NCI-H187 treated with DMSO at 0.1 percent for 48 hours (cell line): ENCODE results near the gene MGP.

Source experiments
- DNase-seq: peaks from one replicate; lab custom pipeline; 2025; lab: John Stamatoyannopoulos, UW

MGP gene

GRCh38 chr12:14860490-14860889, 25.2 kb downstream of the MGP start:
- DNase-seq, result no peak

DNA sequence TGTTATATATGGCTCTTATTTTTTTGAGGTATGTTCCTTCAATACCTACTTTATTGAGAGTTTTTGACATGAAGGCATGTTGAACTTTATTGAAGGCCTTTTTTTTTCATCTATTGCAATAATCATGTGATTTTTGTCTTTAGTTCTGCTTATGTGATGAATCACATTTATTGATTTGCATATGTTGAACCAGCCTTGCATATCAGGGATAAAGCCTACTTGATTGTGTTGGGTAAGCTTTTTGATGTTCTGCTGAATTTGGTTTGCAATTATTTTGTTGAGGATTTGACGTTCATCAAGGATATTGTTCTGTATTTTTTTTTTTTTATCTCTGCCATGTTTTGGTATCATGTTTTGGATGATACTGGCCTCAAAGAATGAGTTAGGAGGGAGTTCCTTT, 27.1 kb downstream of the MGP start:
- no peak for DNase-seq

GRCh38 chr12:14854586-14855183, 31.0 kb downstream of the MGP start:
- DNase-seq, result no peak

- DNase-seq, result no peak
Measured at GRCh38 chr12:14853961-14854360, 31.7 kb downstream of the MGP start.

GRCh38 chr12:14852880-14853279, 32.8 kb downstream of the MGP start:
- DNase-seq, result no peak

DNA sequence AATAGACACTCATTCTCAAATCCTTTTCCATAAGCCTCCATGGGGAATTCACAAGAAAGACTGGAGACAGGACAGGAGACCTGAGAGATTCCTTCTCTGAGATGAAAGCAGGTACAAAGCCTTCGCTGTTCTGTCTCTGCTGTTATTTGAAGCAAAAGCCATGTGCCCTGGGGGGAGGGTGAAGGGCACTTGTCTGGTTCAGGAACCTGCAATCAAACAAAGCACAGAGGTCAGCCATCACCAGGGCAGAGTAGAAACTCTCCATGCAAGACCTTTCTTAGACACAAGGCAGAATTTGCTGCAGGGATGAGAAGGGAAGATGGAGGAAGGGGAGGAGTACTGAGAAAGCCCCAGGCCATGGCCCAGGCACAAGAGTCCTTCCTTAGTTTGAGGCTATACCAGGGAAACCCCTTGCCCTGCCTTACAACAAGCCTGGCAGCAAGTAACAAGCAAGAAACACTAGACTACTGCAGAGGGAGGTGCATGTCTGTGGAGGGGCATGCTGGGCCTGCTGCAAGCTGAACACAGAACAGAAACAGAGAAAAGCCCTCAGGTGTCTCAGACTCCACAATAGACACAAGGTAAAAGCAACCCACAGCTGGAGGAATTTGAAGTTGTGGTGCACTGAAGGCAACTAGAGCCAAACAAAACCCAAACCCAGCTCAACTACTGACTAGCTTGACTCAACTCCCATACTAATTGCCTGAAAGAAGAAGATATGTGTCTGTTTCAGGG, 34.6 kb downstream of the MGP start:
- DNase-seq, result no peak

DNA sequence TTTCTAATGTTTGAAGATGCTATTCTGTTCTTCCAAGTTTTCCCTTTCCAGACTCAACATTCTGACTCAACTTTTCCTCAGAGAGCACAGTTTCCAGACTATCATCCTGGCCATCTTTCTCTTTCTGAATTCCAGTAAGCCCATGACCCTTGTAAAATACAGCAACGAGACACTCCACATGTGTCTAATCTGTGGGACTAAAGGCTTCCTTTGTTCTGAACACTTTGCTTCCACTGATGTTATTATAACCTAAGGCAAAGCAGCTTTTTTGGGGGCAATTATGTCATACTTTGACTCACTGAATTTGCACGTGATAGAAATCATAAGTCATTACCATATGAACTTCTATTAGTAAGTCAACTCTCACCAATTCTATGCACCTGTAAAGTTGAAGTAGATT, 36.0 kb downstream of the MGP start:
- DNase-seq, result no peak

GRCh38 chr12:14846876-14847580, 38.6 kb downstream of the MGP start:
- DNase-seq, result no peak

- no peak for DNase-seq
Measured at GRCh38 chr12:14846042-14846587, 39.5 kb downstream of the MGP start.

DNA sequence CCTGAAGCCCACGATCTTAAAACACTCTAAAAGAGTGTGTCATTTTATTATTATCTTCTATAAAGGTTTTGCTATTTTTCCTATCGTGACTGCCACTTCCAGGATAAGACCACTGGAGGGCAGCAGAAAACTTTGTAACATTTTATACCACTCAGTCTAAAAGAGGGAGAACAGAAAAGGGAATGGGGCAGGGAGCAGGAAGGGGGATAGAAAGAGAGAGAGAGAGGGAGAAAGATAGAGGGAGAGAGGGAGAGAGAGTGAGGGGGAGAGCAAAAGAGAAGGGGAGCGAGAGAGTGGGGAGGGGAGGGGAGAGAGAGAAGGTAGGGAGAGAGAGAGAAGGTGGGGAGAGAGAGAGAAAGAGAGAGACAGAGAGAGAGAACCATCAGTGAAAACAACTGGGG, 40.3 kb downstream of the MGP start:
- no peak for DNase-seq

- no peak for DNase-seq
Measured at GRCh38 chr12:14844401-14844800, 41.3 kb downstream of the MGP start.

DNA sequence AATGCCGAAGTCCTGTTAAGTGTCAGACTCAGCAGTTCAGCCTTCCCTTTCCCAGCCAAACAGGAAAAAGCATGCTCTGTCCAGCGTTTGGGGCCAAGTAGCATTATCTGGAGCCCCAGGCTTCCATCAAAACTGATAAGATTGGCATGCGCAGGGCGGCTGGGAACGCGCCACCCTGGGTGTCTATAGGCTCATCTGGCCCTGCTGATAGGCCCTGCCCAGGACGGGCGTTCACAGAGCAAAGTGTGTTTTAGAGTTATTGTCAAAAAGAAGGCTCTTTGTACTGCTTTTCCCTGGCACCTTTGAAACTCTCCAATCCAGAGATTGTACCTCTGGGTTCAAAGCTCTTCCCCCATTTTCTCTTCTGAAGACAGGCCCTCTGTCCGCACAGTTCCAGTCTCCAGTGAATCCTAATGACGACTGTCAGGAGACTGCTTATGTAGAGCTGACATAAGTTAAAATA, 42.2 kb downstream of the MGP start, which contains the start of gene ART4:
Gene ART4, minus strand, starts transcription at position 102 of the 463 bp plus-strand sequence. CDS start 413 bp downstream, outside the sequence.
- no peak for DNase-seq

GRCh38 chr12:14842315-14842714, 43.3 kb downstream of the MGP start:
- DNase-seq, result no peak

GRCh38 chr12:14841761-14842160, 43.9 kb downstream of the MGP start:
- no peak for DNase-seq

GRCh38 chr12:14840616-14841015, 45.0 kb downstream of the MGP start:
- no peak for DNase-seq

GRCh38 chr12:14839262-14839661, 46.4 kb downstream of the MGP start:
- DNase-seq, result no peak

DNA sequence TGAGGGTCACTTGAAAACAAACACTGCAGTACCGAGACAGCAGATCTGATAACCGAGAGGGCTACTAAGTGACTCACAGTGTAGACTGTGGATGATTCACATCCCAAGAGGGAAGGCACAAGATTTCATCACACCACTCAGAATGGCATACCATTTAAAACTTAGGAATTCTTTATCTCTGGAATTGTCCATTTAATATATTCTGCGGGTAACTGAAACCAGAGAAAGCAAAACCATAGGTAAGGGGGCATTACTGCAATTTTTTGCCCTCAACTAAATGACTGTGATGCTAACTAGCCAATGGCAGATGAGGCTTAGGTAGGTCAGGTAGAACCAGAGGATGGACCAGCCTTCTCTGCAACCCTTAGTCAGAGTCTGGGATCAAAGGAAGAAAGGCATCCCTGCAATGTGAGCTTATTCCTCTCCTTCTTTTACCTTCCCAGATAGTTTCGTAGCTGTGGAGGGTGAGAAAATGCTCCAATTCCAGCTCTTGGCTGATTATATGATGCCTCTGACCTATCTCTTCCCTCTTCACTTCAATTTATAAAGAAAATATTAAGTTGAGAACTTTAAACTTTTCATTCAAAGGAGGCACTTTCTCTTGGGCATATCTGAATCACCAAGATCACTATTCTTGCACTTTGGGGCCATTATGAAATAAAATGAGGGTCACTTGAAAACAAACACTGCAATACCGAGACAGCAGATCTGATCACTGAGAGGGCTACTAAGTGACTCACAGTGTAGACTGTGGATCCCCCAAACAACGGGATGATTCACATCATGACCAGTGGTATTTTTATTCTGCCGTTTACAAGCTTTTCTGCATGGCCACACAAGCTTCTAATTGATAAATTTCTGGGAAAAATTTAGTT, 49.1 kb downstream of the MGP start:
- DNase-seq, result no peak

DNA sequence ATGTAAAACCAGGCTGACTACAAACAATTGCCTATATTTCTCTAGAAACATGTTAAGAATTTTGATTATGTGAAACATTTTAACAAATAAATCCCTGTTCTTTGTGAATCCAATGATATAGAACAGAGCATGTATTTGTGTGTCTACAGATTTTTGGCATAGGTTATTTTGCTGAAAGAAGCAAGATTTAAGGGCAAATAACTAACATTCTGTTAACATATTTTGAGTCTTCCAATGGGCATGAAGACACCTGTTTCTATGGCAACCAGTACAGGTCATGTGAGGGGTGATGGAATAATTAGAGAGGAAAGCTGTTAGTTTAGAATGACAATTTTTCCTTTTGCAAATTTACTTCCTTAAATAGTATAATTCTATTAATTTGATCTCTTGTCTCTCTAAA, 51.1 kb downstream of the MGP start:
- DNase-seq, result no peak

DNA sequence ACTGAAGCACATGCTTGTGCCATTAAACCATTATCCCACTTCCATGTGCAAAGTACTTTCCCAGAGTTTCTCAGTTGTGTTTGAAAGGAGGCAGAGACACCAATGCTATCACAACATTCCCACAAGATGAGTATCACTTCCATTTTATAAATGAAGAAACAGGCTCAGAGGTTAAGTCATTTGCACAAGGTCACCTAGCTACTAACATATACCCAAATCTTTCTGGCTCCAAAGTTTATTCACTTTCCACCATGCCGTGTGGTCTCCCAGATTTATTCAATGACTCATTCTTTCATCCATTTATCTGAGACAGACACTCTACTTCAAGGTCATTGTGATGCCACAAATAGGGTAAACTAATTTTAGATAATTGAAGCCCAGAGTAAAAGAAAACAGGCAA, 51.7 kb downstream of the MGP start:
- no peak for DNase-seq

- DNase-seq, result no peak
Measured at GRCh38 chr12:14833336-14833735, 52.3 kb downstream of the MGP start.
